ENCODE measurements around the gene ELMO3.

Gene ELMO3

DNA sequence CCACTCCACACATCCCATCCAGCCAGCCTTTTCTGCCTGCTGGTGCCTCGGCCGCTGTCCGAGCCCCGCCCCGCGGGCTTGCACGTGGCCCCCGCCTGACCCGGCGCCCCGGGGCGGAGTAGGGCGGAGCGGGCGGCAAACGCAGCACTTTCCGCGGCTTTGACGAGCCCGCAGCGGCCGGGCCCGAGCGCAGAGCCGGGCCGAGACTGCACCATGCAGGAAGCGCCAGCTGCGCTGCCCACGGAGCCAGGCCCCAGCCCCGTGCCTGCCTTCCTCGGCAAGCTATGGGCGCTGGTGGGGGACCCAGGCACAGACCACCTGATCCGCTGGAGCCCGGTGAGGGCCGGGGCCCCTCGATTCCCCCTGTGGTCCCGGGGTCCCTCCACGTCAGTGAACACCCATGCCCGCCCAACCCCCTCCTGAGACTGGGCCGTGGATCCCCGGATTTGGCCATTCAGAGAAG is 34.3 kb upstream of the ELMO3 start, which contains the start of gene HSF4:
HSF4 (plus strand) TSS at position 147 of the 463 bp plus-strand sequence; CDS start at position 214, 67 bp downstream.
- H3K36me3 ChIP-seq (replicated peaks in 1 of 2; ENCODE audit: control insufficient read depth in 2 of 2, insufficient read depth in 2 of 2, low read length in 2 of 2), result no peaks in the 10 kb centered on the region
- peaks cover 4% of the 10 kb centered on the region for H3K79me1 ChIP-seq (ENCODE audit: low read depth, low read length)
- H3K27ac ChIP-seq (replicated peaks; ENCODE audit: low read length), result no peak within 1 kb of the TSS
- DNase-seq (ENCODE audit: low spot score), result no peak
- H2AK5ac ChIP-seq (ENCODE audit: low read depth, low read length), result peak within 1 kb of the TSS; percentile 75
- peak within 1 kb of the TSS; percentile 98 for H2AFZ ChIP-seq (ENCODE audit: low read length)
- H3K4me2 ChIP-seq (ENCODE audit: insufficient read depth, low read length, poor library complexity, severe bottlenecking), result peak within 1 kb of the TSS; percentile 94
- no peak within 1 kb of the TSS for H2BK120ac ChIP-seq (ENCODE audit: low read depth, low read length)
- no CpG with 5 or more reads among the region's 41 CpGs for WGBS, 2 donors (ENCODE audit: extremely low coverage in 2 of 2, insufficient read length in 2 of 2, insufficient replicate concordance in 1 of 2)
- peak within 1 kb of the TSS; percentile 43 for H4K8ac ChIP-seq (ENCODE audit: low read depth, low read length)
- peak within 1 kb of the TSS; percentile 47 to 78 for H3K4me3 ChIP-seq (ENCODE audit: low read length in 2 of 2)
- H3K4ac ChIP-seq (ENCODE audit: low read length), result peak within 1 kb of the TSS; percentile 53
- H3K18ac ChIP-seq (ENCODE audit: low read length), result peak within 1 kb of the TSS; percentile 92
- peaks cover 0 to 11% of the 10 kb centered on the region in 2 donors for H3K9me3 ChIP-seq (replicated peaks in 1 of 2; ENCODE audit: control insufficient read depth in 2 of 2, insufficient read depth in 1 of 2, low read depth in 1 of 2, low read length in 2 of 2)
- peaks cover 15 to 19% of the 10 kb centered on the region in 2 donors for H3K4me1 ChIP-seq (ENCODE audit: control insufficient read depth in 2 of 2, insufficient read depth in 1 of 2, low read depth in 1 of 2, low read length in 2 of 2)
- H4K91ac ChIP-seq (ENCODE audit: low read depth, low read length, poor library complexity), result no peak within 1 kb of the TSS
- H3K23ac ChIP-seq (ENCODE audit: low read depth, low read length, poor library complexity), result peak within 1 kb of the TSS; percentile 95
- peak within 1 kb of the TSS; percentile 49 for H2BK15ac ChIP-seq (ENCODE audit: low read length)
- peak within 1 kb of the TSS; percentile 86 for H3K9ac ChIP-seq (ENCODE audit: low read depth, low read length, poor library complexity)
- H2BK12ac ChIP-seq (ENCODE audit: low read length), result peak within 1 kb of the TSS; percentile 73
- H3K27me3 ChIP-seq (ENCODE audit: control insufficient read depth in 3 of 3, insufficient read depth in 3 of 3, low read depth in 1 of 3, low read length in 3 of 3), result peaks cover 76 to 100% (median 98%) of the 10 kb centered on the region in 3 experiments
- peak within 1 kb of the TSS; percentile 75 for H3K14ac ChIP-seq (ENCODE audit: low read length)
- peak within 1 kb of the TSS; percentile 53 for H2BK5ac ChIP-seq (ENCODE audit: low read length)

DNA sequence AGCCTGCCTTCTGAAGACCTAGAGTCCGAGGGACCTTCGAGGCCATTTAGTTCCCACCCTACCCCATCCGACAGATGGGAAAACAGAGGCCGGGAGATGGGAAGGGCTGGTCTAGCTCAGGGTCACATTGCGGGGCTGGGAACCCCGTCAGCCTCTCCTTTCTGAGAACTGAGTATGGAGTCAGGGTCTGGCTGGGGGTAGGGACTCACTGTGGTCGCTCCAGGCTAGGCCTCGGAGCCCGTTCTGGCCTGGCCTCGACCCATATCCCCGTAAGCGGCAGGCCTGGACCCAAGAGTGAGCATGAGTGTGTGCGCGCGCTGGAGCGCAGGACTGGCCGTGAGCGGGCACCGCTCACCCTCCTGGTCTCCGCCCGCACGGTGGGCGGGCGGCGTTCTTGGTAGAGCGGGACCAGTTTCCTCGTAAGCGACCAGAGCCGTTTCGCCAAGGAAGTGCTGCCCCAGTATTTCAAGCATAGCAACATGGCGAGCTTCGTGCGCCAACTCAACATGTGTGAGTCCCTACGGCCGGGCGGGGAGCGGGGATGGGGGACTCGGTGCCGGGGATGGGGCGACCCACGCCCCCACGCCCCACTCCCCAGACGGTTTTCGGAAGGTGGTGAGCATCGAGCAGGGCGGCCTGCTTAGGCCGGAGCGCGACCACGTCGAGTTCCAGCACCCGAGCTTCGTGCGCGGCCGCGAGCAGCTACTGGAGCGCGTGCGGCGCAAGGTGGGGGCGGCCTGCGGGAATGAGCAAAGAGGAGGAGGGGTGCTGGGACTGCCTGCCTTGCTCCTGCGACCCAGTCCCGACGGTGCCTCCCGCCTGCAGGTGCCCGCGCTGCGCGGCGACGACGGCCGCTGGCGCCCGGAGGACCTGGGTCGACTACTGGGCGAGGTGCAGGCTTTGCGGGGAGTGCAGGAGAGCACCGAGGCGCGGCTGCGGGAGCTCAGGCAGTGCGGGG is 33.5 kb upstream of the ELMO3 start:
- no peak overlapping the region for H3K4ac ChIP-seq (ENCODE audit: low read length)
- H2BK5ac ChIP-seq (ENCODE audit: low read length), result peak overlapping the region; percentile 11
- peak overlapping the region; percentile 31 for H3K14ac ChIP-seq (ENCODE audit: low read length)
- H3K79me1 ChIP-seq (ENCODE audit: low read depth, low read length), result peaks cover 4% of the 10 kb centered on the region
- peak overlapping the region; percentile 38 for H3K18ac ChIP-seq (ENCODE audit: low read length)
- no peak overlapping the region for H2BK120ac ChIP-seq (ENCODE audit: low read depth, low read length)
- no CpG with 5 or more reads among the region's 85 CpGs for WGBS, 2 donors (ENCODE audit: extremely low coverage in 2 of 2, insufficient read length in 2 of 2, insufficient replicate concordance in 1 of 2)
- H2BK15ac ChIP-seq (ENCODE audit: low read length), result no peak overlapping the region
- H3K27ac ChIP-seq (replicated peaks; ENCODE audit: low read length), result no peak overlapping the region
- H3K36me3 ChIP-seq (replicated peaks in 1 of 2; ENCODE audit: control insufficient read depth in 2 of 2, insufficient read depth in 2 of 2, low read length in 2 of 2), result no peaks in the 10 kb centered on the region
- DNase-seq (ENCODE audit: low spot score), result no peak
- peaks cover 0 to 11% of the 10 kb centered on the region in 2 donors for H3K9me3 ChIP-seq (replicated peaks in 1 of 2; ENCODE audit: control insufficient read depth in 2 of 2, insufficient read depth in 1 of 2, low read depth in 1 of 2, low read length in 2 of 2)
- no peak overlapping the region for H2BK12ac ChIP-seq (ENCODE audit: low read length)
- H3K27me3 ChIP-seq (ENCODE audit: control insufficient read depth in 3 of 3, insufficient read depth in 3 of 3, low read depth in 1 of 3, low read length in 3 of 3), result peaks cover 75 to 98% (median 90%) of the 10 kb centered on the region in 3 experiments
- H3K4me2 ChIP-seq (ENCODE audit: insufficient read depth, low read length, poor library complexity, severe bottlenecking), result peak overlapping the region; percentile 40
- H3K4me1 ChIP-seq (ENCODE audit: control insufficient read depth in 2 of 2, insufficient read depth in 1 of 2, low read depth in 1 of 2, low read length in 2 of 2), result peaks cover 19 to 20% of the 10 kb centered on the region in 2 donors
- H3K23ac ChIP-seq (ENCODE audit: low read depth, low read length, poor library complexity), result peak overlapping the region; percentile 93
- no peak overlapping the region for H4K91ac ChIP-seq (ENCODE audit: low read depth, low read length, poor library complexity)
- H4K8ac ChIP-seq (ENCODE audit: low read depth, low read length), result no peak overlapping the region
- no peak overlapping the region for H3K4me3 ChIP-seq (ENCODE audit: low read length in 2 of 2)
- peak overlapping the region; percentile 4 for H3K9ac ChIP-seq (ENCODE audit: low read depth, low read length, poor library complexity)
- H2AFZ ChIP-seq (ENCODE audit: low read length), result peak overlapping the region; percentile 72
- H2AK5ac ChIP-seq (ENCODE audit: low read depth, low read length), result peak overlapping the region; percentile 56

DNA sequence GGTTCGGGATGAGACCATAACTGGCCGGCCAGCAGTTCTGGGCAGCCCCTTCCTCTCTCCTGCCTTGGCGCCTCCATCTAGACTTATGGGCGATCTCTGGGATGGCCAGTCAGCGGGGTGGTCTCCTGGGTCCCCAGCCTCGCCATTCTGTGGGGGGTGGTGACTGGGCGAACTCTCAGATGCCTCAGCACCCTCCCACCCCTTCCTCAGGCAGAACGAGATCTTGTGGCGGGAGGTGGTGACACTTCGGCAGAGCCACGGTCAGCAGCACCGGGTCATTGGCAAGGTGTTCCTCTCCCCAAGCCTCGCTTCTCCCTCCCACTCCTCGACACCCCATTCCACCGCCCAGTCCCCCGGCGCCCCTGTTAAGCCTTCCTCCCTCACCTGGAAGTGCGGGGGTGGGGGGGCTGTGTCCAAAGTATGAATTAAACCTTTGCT is 32.8 kb upstream of the ELMO3 start:
- Histone ChIP-seq H4K8ac (ENCODE audit: low read depth, low read length) (no peak overlapping the region), H2AFZ (ENCODE audit: low read length) (peak overlapping the region; percentile 72), H3K14ac (ENCODE audit: low read length) (no peak overlapping the region), H3K4me3 (ENCODE audit: low read length in 2 of 2) (no peak overlapping the region), H3K18ac (ENCODE audit: low read length) (no peak overlapping the region), H3K9me3 (replicated peaks in 1 of 2; ENCODE audit: control insufficient read depth in 2 of 2, insufficient read depth in 1 of 2, low read depth in 1 of 2, low read length in 2 of 2) (peaks cover 0 to 8% of the 10 kb centered on the region in 2 donors), H3K9ac (ENCODE audit: low read depth, low read length, poor library complexity) (no peak overlapping the region), H3K27ac (replicated peaks; ENCODE audit: low read length) (no peak overlapping the region), H2BK12ac (ENCODE audit: low read length) (peak overlapping the region; percentile 90), H2BK120ac (ENCODE audit: low read depth, low read length) (no peak overlapping the region), H2AK5ac (ENCODE audit: low read depth, low read length) (peak overlapping the region; percentile 70), H4K91ac (ENCODE audit: low read depth, low read length, poor library complexity) (no peak overlapping the region), H3K4me2 (ENCODE audit: insufficient read depth, low read length, poor library complexity, severe bottlenecking) (no peak overlapping the region), H2BK5ac (ENCODE audit: low read length) (no peak overlapping the region), H3K23ac (ENCODE audit: low read depth, low read length, poor library complexity) (no peak overlapping the region), H3K27me3 (ENCODE audit: control insufficient read depth in 3 of 3, insufficient read depth in 3 of 3, low read depth in 1 of 3, low read length in 3 of 3) (peaks cover 70 to 96% (median 83%) of the 10 kb centered on the region in 3 experiments), H2BK15ac (ENCODE audit: low read length) (no peak overlapping the region), H3K79me1 (ENCODE audit: low read depth, low read length) (peaks cover 4% of the 10 kb centered on the region), H3K36me3 (replicated peaks in 1 of 2; ENCODE audit: control insufficient read depth in 2 of 2, insufficient read depth in 2 of 2, low read length in 2 of 2) (no peaks in the 10 kb centered on the region), H3K4ac (ENCODE audit: low read length) (no peak overlapping the region), H3K4me1 (ENCODE audit: control insufficient read depth in 2 of 2, insufficient read depth in 1 of 2, low read depth in 1 of 2, low read length in 2 of 2) (peaks cover 21 to 24% of the 10 kb centered on the region in 2 donors)
- WGBS, 2 donors (ENCODE audit: extremely low coverage in 2 of 2, insufficient read length in 2 of 2, insufficient replicate concordance in 1 of 2), result no CpG with 5 or more reads among the region's 18 CpGs
- no peak for DNase-seq (ENCODE audit: low spot score)
